Common myeloid progenitor, CD34-positive (primary cell): ENCODE results near the gene ZP1.

Source experiments
- CTCF ChIA-PET: fragments of 350-600 bp; sonication (Branson Sonifier 250); formaldehyde crosslinking; loops from one replicate; lab custom pipeline; 2021; ENCODE audit warnings: antibody characterized with exemption; lab: Charles Lee
- POLR2A ChIA-PET: fragments of 350-600 bp; sonication (Branson Sonifier 250); formaldehyde crosslinking; loops from one replicate; lab custom pipeline; 2021; ENCODE audit warnings: antibody characterized with exemption; lab: Charles Lee
- DNase-seq, 3 donors: peaks; one replicate each; pipeline versions ENCODE4 v3.0.0 to v3.0.0-alpha.2; 2013
- H3K27ac ChIP-seq, 2 experiments: 1 replicate in 1 of 2; 2 replicates in 1 of 2; pipeline ENCODE4 v1.7.0; 2013; ENCODE audit warnings: inconsistent platforms in 2 of 2, low read length in 2 of 2, mild to moderate bottlenecking in 2 of 2, low read depth in 1 of 2, moderate library complexity in 1 of 2; ENCODE audit not compliant: severe bottlenecking in 2 of 2, insufficient read depth in 1 of 2, poor library complexity in 1 of 2
- H3K27me3 ChIP-seq, 5 experiments: replicated peaks in 2 of 5; 1 replicate in 3 of 5; 2 replicates in 2 of 5; pipeline versions ENCODE4 v1.6.1 to v1.7.0; 2013; ENCODE audit warnings: low read length in 4 of 5, mild to moderate bottlenecking in 2 of 5, moderate library complexity in 2 of 5, inconsistent platforms in 1 of 5; ENCODE audit not compliant: insufficient read depth in 5 of 5, control insufficient read depth in 4 of 5
- H3K36me3 ChIP-seq, 4 experiments: 1 replicate in 2 of 4; 2 replicates in 2 of 4; pipeline versions ENCODE4 v1.6.1 to v1.7.0; 2013; ENCODE audit warnings: low read length in 3 of 4, control low read depth in 1 of 4, mild to moderate bottlenecking in 1 of 4; ENCODE audit not compliant: control insufficient read depth in 4 of 4, insufficient read depth in 4 of 4
- H3K4me1 ChIP-seq, 4 experiments: 1 replicate in 3 of 4; 2 replicates in 1 of 4; pipeline versions ENCODE4 v1.6.1 to v1.7.1; 2013; ENCODE audit warnings: low read length in 3 of 4, mild to moderate bottlenecking in 3 of 4, control low read depth in 1 of 4, inconsistent platforms in 1 of 4, moderate library complexity in 1 of 4; ENCODE audit not compliant: control insufficient read depth in 4 of 4, insufficient read depth in 4 of 4; ENCODE audit errors: control extremely low read depth in 1 of 4
- H3K4me3 ChIP-seq, 7 experiments: 1 replicate in 4 of 7; 2 replicates in 3 of 7; pipeline versions ENCODE4 v1.5.1 to v1.7.0; 2013; ENCODE audit warnings: mild to moderate bottlenecking in 7 of 7, low read length in 6 of 7, moderate library complexity in 6 of 7, inconsistent platforms in 2 of 7, low read depth in 2 of 7, control low read depth in 1 of 7; ENCODE audit not compliant: insufficient read depth in 4 of 7, control insufficient read depth in 1 of 7; ENCODE audit errors: extremely low read depth in 1 of 7
- H3K9me3 ChIP-seq, 5 experiments: 1 replicate in 4 of 5; 2 replicates in 1 of 5; pipeline versions ENCODE4 v1.6.1 to v1.7.1; 2013; ENCODE audit warnings: low read length in 4 of 5, mild to moderate bottlenecking in 2 of 5, inconsistent platforms in 1 of 5, low read depth in 1 of 5, moderate library complexity in 1 of 5; ENCODE audit not compliant: control insufficient read depth in 4 of 5, insufficient read depth in 2 of 5; ENCODE audit errors: control extremely low read depth in 1 of 5
- WGBS: methylation state at CpG from one replicate; pipeline ENCODE4 v1.1.5; 2013; ENCODE audit not compliant: insufficient coverage; 5-methylcytosine and 5-hydroxymethylcytosine counted together

ZP1 gene

GRCh38 chr11:60836866-60837515, 30.4 kb upstream of the ZP1 start:
- Histone ChIP-seq H3K4me1 (peaks cover 0 to 12% (median 5%) of the 10 kb centered on the region in 4 experiments), H3K4me3 (no peak overlapping the region), H3K27me3 (peaks cover 0 to 2% (median 0%) of the 10 kb centered on the region in 5 experiments), H3K27ac (no peak overlapping the region), H3K9me3 (no peaks in the 10 kb centered on the region), H3K36me3 (no peaks in the 10 kb centered on the region)
- DNase-seq: no peak
- 81% methylated on average over 9 of the region's 9 CpGs for WGBS
- POLR2A ChIA-PET: no interaction called here
- CTCF ChIA-PET: interaction anchor here (1.1 to 18.7 kb wide), 5 partner anchors 34 to 66 kb away, joined by 3 to 422 read pairs (median 4); partner anchors contain the start of gene ZP1

DNA sequence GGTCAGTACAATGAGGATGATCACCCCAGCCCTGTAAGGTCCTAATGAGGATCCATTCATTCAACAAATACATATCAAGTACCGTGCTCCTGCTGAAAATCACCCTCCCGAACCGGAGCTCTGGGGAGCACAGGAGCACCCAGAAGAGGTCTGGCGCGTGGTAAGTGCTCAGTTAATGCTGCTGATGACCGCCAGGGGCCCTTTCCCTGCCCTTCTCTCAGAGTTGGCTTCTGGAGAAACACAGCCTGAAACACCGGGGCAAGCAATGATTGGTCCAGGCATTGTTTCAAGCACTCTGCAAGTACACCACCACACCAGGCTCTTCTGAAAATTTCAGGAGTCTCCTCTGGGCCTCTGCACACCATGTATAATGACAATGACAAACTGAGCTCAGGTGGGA, 29.2 kb upstream of the ZP1 start:
- Histone ChIP-seq H3K4me1 (peaks cover 3 to 22% (median 16%) of the 10 kb centered on the region in 4 experiments), H3K4me3 (no peak overlapping the region), H3K9me3 (no peaks in the 10 kb centered on the region), H3K27ac (no peak overlapping the region), H3K27me3 (no peaks in the 10 kb centered on the region), H3K36me3 (no peaks in the 10 kb centered on the region)
- POLR2A ChIA-PET: no interaction called here
- CTCF ChIA-PET: interaction anchor here (0.8 to 18.7 kb wide), 5 partner anchors 33 to 65 kb away, joined by 3 to 422 read pairs (median 4); partner anchors contain the start of gene ZP1
- no peak for DNase-seq
- 100% methylated on average over 4 of the region's 7 CpGs for WGBS

DNA sequence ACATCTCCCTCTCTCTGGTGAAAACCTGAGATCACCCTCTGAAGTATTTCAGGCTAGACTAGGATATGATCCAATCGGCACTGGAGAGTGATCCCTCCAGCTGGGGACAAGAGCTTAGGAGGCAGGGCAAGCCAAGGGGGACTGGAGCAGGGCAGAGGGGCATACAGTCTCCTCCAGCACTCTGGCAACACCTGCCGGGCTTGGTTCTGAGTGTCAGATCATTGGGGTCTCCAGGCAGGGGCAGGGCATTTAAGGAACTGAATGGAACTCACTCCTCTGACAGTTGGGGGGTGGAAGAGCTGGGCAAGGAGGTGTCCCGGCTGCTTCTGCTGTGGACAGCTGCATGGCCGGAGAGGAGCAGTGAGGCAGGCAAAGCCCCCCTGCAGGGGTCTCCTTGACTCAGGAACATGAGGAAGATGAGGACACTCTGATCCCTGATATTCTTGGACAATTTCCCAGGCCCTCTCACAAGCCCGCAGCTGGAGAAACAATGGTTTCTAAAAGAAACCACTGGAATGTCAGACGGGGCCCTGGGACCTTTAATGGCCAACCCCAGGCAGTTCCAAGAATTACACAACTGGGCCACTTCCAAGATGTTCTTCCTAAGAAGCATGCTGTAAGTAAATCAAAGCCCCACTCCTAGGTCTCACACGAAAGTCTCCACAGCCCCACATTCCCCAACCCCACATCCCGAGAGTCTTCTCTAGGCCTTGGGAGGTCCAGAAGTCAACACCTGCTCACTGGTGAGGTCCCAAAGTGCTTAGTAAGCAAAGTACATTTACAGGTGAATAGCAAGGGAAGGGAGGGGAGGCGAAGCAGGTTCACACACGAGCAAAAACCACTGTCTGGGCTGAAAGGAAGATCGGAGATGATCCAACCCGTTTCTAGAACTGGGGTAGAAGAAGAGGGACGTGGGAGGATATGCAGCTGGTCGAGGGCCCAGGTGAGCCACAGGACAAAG, 26.6 kb upstream of the ZP1 start:
- ChIA-PET CTCF (interaction anchor here (1.2 to 12.4 kb wide), 5 partner anchors 9 to 66 kb away, joined by 3 to 128 read pairs (median 10); partner anchors contain the start of gene ZP1), POLR2A (no interaction called here)
- Histone ChIP-seq H3K9me3 (no peaks in the 10 kb centered on the region), H3K27ac (no peak overlapping the region), H3K36me3 (peaks cover 0 to 8% (median 5%) of the 10 kb centered on the region in 4 experiments), H3K27me3 (no peaks in the 10 kb centered on the region), H3K4me3 (no peak overlapping the region), H3K4me1 (peaks cover 15 to 41% (median 34%) of the 10 kb centered on the region in 4 experiments)
- no peak for DNase-seq
- WGBS: 90% methylated on average over 10 of the region's 14 CpGs

- peak within 1 kb of the TSS; percentile 73 to 97 (median 87) for H3K4me3 ChIP-seq
- no peaks in the 10 kb centered on the region for H3K27me3 ChIP-seq
- H3K27ac ChIP-seq: peak within 1 kb of the TSS; percentile 44 to 74
- peaks cover 0 to 14% (median 5%) of the 10 kb centered on the region in 4 experiments for H3K36me3 ChIP-seq
- ChIA-PET POLR2A (no interaction called here), CTCF (interaction anchor here (1.1 to 12.4 kb wide), 6 partner anchors 11 to 57 kb away, joined by 4 to 128 read pairs (median 16); partner anchors contain the start of genes PTGDR2 and ZP1)
- no peaks in the 10 kb centered on the region for H3K9me3 ChIP-seq
- WGBS: under 1% methylated on average over 54 of the region's 57 CpGs
- H3K4me1 ChIP-seq: peaks cover 15 to 41% (median 31%) of the 10 kb centered on the region in 4 experiments
- DNase-seq: peak; percentile 96 to 97 (median 96)
Observed at GRCh38 chr11:60841797-60842667, 25.3 kb upstream of the ZP1 start, which contains the start of gene CCDC86. TSS of gene CCDC86 (plus strand) at chr11:60842113. CDS start at chr11:60842125, 12 bp downstream.

GRCh38 chr11:60842668-60843600, 24.4 kb upstream of the ZP1 start:
- peaks cover 2 to 23% (median 9%) of the 10 kb centered on the region in 4 experiments for H3K36me3 ChIP-seq
- H3K27me3 ChIP-seq: no peaks in the 10 kb centered on the region
- whole genome bisulfite sequencing: 23% methylated on average over 20 of the region's 23 CpGs
- H3K4me3 ChIP-seq: peak overlapping the region; percentile 73 to 97 (median 87)
- H3K4me1 ChIP-seq: peaks cover 15 to 41% (median 32%) of the 10 kb centered on the region in 4 experiments
- peak overlapping the region; percentile 44 to 74 for H3K27ac ChIP-seq
- POLR2A ChIA-PET: no interaction called here
- no peaks in the 10 kb centered on the region for H3K9me3 ChIP-seq
- no peak for DNase-seq
- CTCF ChIA-PET: interaction anchor here (1.1 to 2.8 kb wide), 5 partner anchors 12 to 56 kb away, joined by 3 to 17 read pairs (median 6); partner anchors contain the start of gene PTGDR2
